ENCODE data around the gene GFY. TPM values are rescaled to one million over a fixed set of nuclear protein-coding genes. Genes with fewer than 3 reads are reported as not detected.

The GFY gene
- total and polyA plus RNA-seq, 2 donors (not counting 3 experiments of a cell fraction or from before 2014, with no cell fraction given): not detected

- POLR2A ChIA-PET: no interaction called here
- Histone ChIP-seq H4K20me1 (replicated peaks; ENCODE audit: control insufficient read depth, extremely low read depth, insufficient read depth, low read length) (no peaks in the 10 kb centered on the region), H3K9me1 (replicated peaks; ENCODE audit: control insufficient read depth, extremely low read depth, insufficient read depth, low read length) (no peaks in the 10 kb centered on the region), H2AFZ (ENCODE audit: low read depth, low read length) (no peak overlapping the region), H3K4me2 (ENCODE audit: insufficient read depth, low read length) (no peak overlapping the region), H3K36me3 (ENCODE audit: control insufficient read depth in 2 of 2, extremely low read depth in 1 of 2, insufficient read depth in 2 of 2, low read length in 2 of 2) (no peaks in the 10 kb centered on the region), H3K27ac (ENCODE audit: insufficient read depth, low read depth, low read length) (no peak overlapping the region), H3K9me3 (replicated peaks; ENCODE audit: control insufficient read depth, insufficient read depth, low read length) (no peaks in the 10 kb centered on the region), H3K9ac (replicated peaks; ENCODE audit: extremely low read depth, insufficient read depth, low read length) (no peak overlapping the region), H3K79me2 (ENCODE audit: control insufficient read depth, insufficient read depth, low read length) (no peaks in the 10 kb centered on the region), H3K27me3 (ENCODE audit: control insufficient read depth in 2 of 2, insufficient read depth in 2 of 2, low read length in 2 of 2) (peaks cover 0 to under 1% of the 10 kb centered on the region in 2 experiments), H3K4me1 (ENCODE audit: control insufficient read depth, extremely low read depth, insufficient read depth, low read length) (no peaks in the 10 kb centered on the region), H3K4me3 (replicated peaks in 1 of 3; ENCODE audit: insufficient read depth in 1 of 3, low read depth in 1 of 3, low read length in 3 of 3) (no peak overlapping the region)
- CTCF ChIA-PET: interaction anchor here (0.7 to 1.3 kb wide), 3 partner anchors 8 to 421 kb away, joined by 3 to 4 read pairs (median 3); no protein-coding TSS in a partner anchor
- TF ChIP-seq POLR2A (IDR thresholded peaks at IDR 0.05; ENCODE audit: low read depth, low read length): no peak
- TF ChIP-seq MAX (IDR thresholded peaks at IDR 0.05; ENCODE audit: insufficient read depth, insufficient read length): no peak
- TF ChIP-seq EZH2 (IDR thresholded peaks at IDR 0.05; ENCODE audit: borderline replicate concordance, low read depth, low read length, severe bottlenecking): no peak
- no peak for TF ChIP-seq POLR2AphosphoS5 (IDR thresholded peaks at IDR 0.05; ENCODE audit: insufficient read depth, low read depth, low read length)
- TF ChIP-seq FOS (IDR thresholded peaks at IDR 0.05; ENCODE audit: borderline replicate concordance, insufficient read depth, low read length): no peak
- TF ChIP-seq GATA2 (IDR thresholded peaks at IDR 0.05; ENCODE audit: insufficient read depth, insufficient read length, low read depth, low read length): no peak
- TF ChIP-seq JUN (IDR thresholded peaks at IDR 0.05; ENCODE audit: borderline replicate concordance, insufficient read depth, insufficient read length, low read depth): no peak
- no peak for TF ChIP-seq MYC (IDR thresholded peaks at IDR 0.05; ENCODE audit: low read depth, low read length)
- no peak for TF ChIP-seq CTCF (IDR thresholded peaks at IDR 0.05; ENCODE audit: extremely low read depth in 1 of 2, insufficient read depth in 1 of 2, low read depth in 1 of 2, low read length in 2 of 2)
- dilution Hi-C loops (cut with MboI; ENCODE audit: extremely low pct_ligation_motif_present, low sequenced_read_pairs) (no loop called here), intact Hi-C loops (cut with micrococcal nuclease) (no loop called here)
- FAIRE-seq: no peak
- no peak for DNase-seq (ENCODE audit: low read depth, low spot score)
- BruUV-seq (replicated peaks): no TSS peak
Measured at GRCh38 chr19:49411681-49412326, 13.4 kb upstream of the GFY start.

Measured in endothelial cell of umbilical vein (primary cell).